Activated naive CD4-positive, alpha-beta T cell treated with anti-CD3 and anti-CD28 coated beads, Interleukin-2, amount 50 U/mL, for 16 hours (primary cell): ENCODE measurements around the gene FOXC2.

ENCODE experiments used
- DNase-seq: peaks from one replicate; pipeline ENCODE4 v3.0.0-alpha.2; 2020

FOXC2 gene

GRCh38 chr16:86566601-86566965 lies at the start of gene FOXC2:
FOXC2 (plus strand) TSS chr16:86566829; CDS start chr16:86567336, 507 bp downstream.
- peak; percentile 64 for DNase-seq

GRCh38 chr16:86517033-86517432 lies 49.6 kb upstream of the FOXC2 start:
- no peak for DNase-seq

- no peak for DNase-seq
Measured at GRCh38 chr16:86517652-86518258, 48.9 kb upstream of the FOXC2 start.

GRCh38 chr16:86519007-86519648 lies 47.5 kb upstream of the FOXC2 start:
- no peak for DNase-seq

- peak; percentile 53 for DNase-seq
Measured at GRCh38 chr16:86519649-86520316, 46.8 kb upstream of the FOXC2 start.

- no peak for DNase-seq
Measured at GRCh38 chr16:86520317-86521210, 46.1 kb upstream of the FOXC2 start.

GRCh38 chr16:86521236-86522197 lies 45.1 kb upstream of the FOXC2 start:
- DNase-seq, result no peak

GRCh38 chr16:86522634-86523033 lies 44.0 kb upstream of the FOXC2 start:
- peak; percentile 0 for DNase-seq

GRCh38 chr16:86523166-86523740 lies 43.4 kb upstream of the FOXC2 start:
- DNase-seq, result peak; percentile 3

- peak; percentile 4 for DNase-seq
Measured at GRCh38 chr16:86524029-86524428, 42.6 kb upstream of the FOXC2 start.

GRCh38 chr16:86525696-86526095 lies 40.9 kb upstream of the FOXC2 start:
- DNase-seq, result no peak

- DNase-seq, result peak; percentile 3
Measured at GRCh38 chr16:86527366-86527765, 39.3 kb upstream of the FOXC2 start.

- peak; percentile 3 for DNase-seq
Measured at GRCh38 chr16:86528061-86528929, 38.3 kb upstream of the FOXC2 start.

- no peak for DNase-seq
Measured at GRCh38 chr16:86529160-86529559, 37.5 kb upstream of the FOXC2 start.

- DNase-seq, result peak; percentile 3
Measured at GRCh38 chr16:86530251-86531190, 36.1 kb upstream of the FOXC2 start.

GRCh38 chr16:86531191-86531545 lies 35.5 kb upstream of the FOXC2 start:
- peak; percentile 8 for DNase-seq

GRCh38 chr16:86531641-86532525 lies 34.7 kb upstream of the FOXC2 start:
- DNase-seq, result peak; percentile 8

- peak; percentile 1 for DNase-seq
Measured at GRCh38 chr16:86532526-86532815, 34.2 kb upstream of the FOXC2 start.

- no peak for DNase-seq
Measured at GRCh38 chr16:86533076-86533475, 33.6 kb upstream of the FOXC2 start.
